Ectodermal cell (in vitro differentiated cells): ENCODE data around the gene ABCB6.
"Not testable (repeated sequence)": the region's sequence is repeated elsewhere in the genome, so short reads cannot be mapped to it uniquely, and the experiment has no call there.

Experiments
- H3K27ac ChIP-seq: 2 replicates; pipeline ENCODE4 v1.7.0; 2013; ENCODE audit warnings: mild to moderate bottlenecking, low read depth, low read length; ENCODE audit not compliant: insufficient read depth, poor library complexity, severe bottlenecking
- H3K27me3 ChIP-seq: 2 replicates; pipeline ENCODE4 v1.7.0; 2013; ENCODE audit warnings: mild to moderate bottlenecking, low read length; ENCODE audit not compliant: insufficient read depth, control insufficient read depth, poor library complexity, severe bottlenecking
- H3K36me3 ChIP-seq: one replicate; pipeline ENCODE4 v1.7.0; 2013; ENCODE audit warnings: low read length; ENCODE audit not compliant: control insufficient read depth, insufficient read depth
- H3K4me1 ChIP-seq: one replicate; pipeline ENCODE4 v1.7.0; 2013; ENCODE audit warnings: low read length; ENCODE audit not compliant: control insufficient read depth, insufficient read depth
- H3K4me3 ChIP-seq: 2 replicates; pipeline ENCODE4 v1.7.0; 2013; ENCODE audit warnings: low read depth, low read length, control low read depth; ENCODE audit not compliant: insufficient read depth
- H3K9me3 ChIP-seq: 2 replicates; pipeline ENCODE4 v1.7.0; 2013; ENCODE audit warnings: mild to moderate bottlenecking, low read length, moderate library complexity; ENCODE audit not compliant: control insufficient read depth
- WGBS, 2 experiments: methylation state at CpG; one replicate each; pipeline ENCODE4 v1.1.7; 2013; ENCODE audit warnings: missing lambda C conversion rate in 2 of 2; 5-methylcytosine and 5-hydroxymethylcytosine counted together

Gene ABCB6

GRCh38 chr2:219206328-219207133 is 12.2 kb downstream of the ABCB6 start, which contains the start of gene ZFAND2B:
ZFAND2B (plus strand) TSS chr2:219206782; CDS start chr2:219206988, 206 bp downstream.
- 1% methylated on average over 76 of the region's 76 CpGs for WGBS, 2 experiments
- peak within 1 kb of the TSS; percentile 87 for H3K27ac ChIP-seq

GRCh38 chr2:219205981-219206327 is 12.8 kb downstream of the ABCB6 start:
- no peaks in the 10 kb centered on the region for H3K4me1 ChIP-seq
- H3K4me3 ChIP-seq: peak overlapping the region; percentile 67
- peaks cover 4% of the 10 kb centered on the region for H3K36me3 ChIP-seq
- WGBS, 2 experiments: 37 to 38% methylated on average over 6 to 7 of the region's 7 CpGs
- H3K27me3 ChIP-seq: no peaks in the 10 kb centered on the region
- peak overlapping the region; percentile 87 for H3K27ac ChIP-seq
- H3K9me3 ChIP-seq: no peaks in the 10 kb centered on the region

More at GRCh38 chr2:219206328-219207133, 12.2 kb downstream of the ABCB6 start, which contains the start of gene ZFAND2B:
- Histone ChIP-seq H3K36me3 (peaks cover 4% of the 10 kb centered on the region), H3K4me3 (peak within 1 kb of the TSS; percentile 67), H3K27me3 (no peaks in the 10 kb centered on the region), H3K9me3 (no peaks in the 10 kb centered on the region), H3K4me1 (no peaks in the 10 kb centered on the region)

- Histone ChIP-seq H3K4me3 (no peak overlapping the region), H3K9me3 (no peaks in the 10 kb centered on the region), H3K27me3 (no peaks in the 10 kb centered on the region), H3K4me1 (no peaks in the 10 kb centered on the region), H3K27ac (no peak overlapping the region), H3K36me3 (peaks cover 4% of the 10 kb centered on the region)
- 80 to 93% methylated on average over 5 of the region's 5 CpGs for WGBS, 2 experiments
Observed at GRCh38 chr2:219205165-219205538, 13.6 kb downstream of the ABCB6 start.

- Histone ChIP-seq H3K36me3 (peaks cover 4% of the 10 kb centered on the region), H3K9me3 (no peaks in the 10 kb centered on the region), H3K27ac (no peak overlapping the region), H3K27me3 (no peaks in the 10 kb centered on the region), H3K4me1 (no peaks in the 10 kb centered on the region), H3K4me3 (no peak overlapping the region)
- 92 to 93% methylated on average over 7 of the region's 7 CpGs for WGBS, 2 experiments
Observed at GRCh38 chr2:219204425-219205164, 14.2 kb downstream of the ABCB6 start.

GRCh38 chr2:219201331-219201730 is 17.4 kb downstream of the ABCB6 start:
- not testable (repeated sequence) for H3K36me3 ChIP-seq, H3K4me3 ChIP-seq, H3K4me1 ChIP-seq, H3K27me3 ChIP-seq, H3K27ac ChIP-seq, H3K9me3 ChIP-seq
- WGBS, 2 experiments: 91% methylated on average over 20 to 21 of the region's 21 CpGs

- not testable (repeated sequence) for H3K27me3 ChIP-seq
- 90% methylated on average over 24 to 26 of the region's 26 CpGs for WGBS, 2 experiments
Observed at GRCh38 chr2:219200502-219201326, 18.0 kb downstream of the ABCB6 start.

GRCh38 chr2:219199470-219200211 is 19.1 kb downstream of the ABCB6 start:
- Histone ChIP-seq H3K4me1 (no peaks in the 10 kb centered on the region), H3K36me3 (no peaks in the 10 kb centered on the region), H3K9me3 (no peaks in the 10 kb centered on the region), H3K27me3 (no peaks in the 10 kb centered on the region), H3K4me3 (no peak overlapping the region), H3K27ac (no peak overlapping the region)
- WGBS, 2 experiments: 88 to 89% methylated on average over 10 to 12 of the region's 12 CpGs

More at GRCh38 chr2:219200502-219201326, 18.0 kb downstream of the ABCB6 start:
- H3K27ac ChIP-seq, H3K4me1 ChIP-seq, H3K9me3 ChIP-seq, H3K4me3 ChIP-seq, H3K36me3 ChIP-seq: not testable (repeated sequence)

GRCh38 chr2:219198974-219199373 is 19.8 kb downstream of the ABCB6 start:
- H3K36me3 ChIP-seq: no peaks in the 10 kb centered on the region
- H3K9me3 ChIP-seq: no peaks in the 10 kb centered on the region
- no peak overlapping the region for H3K4me3 ChIP-seq
- H3K4me1 ChIP-seq: no peaks in the 10 kb centered on the region
- H3K27me3 ChIP-seq: no peaks in the 10 kb centered on the region
- H3K27ac ChIP-seq: no peak overlapping the region
- WGBS, 2 experiments: 78 to 82% methylated on average over 5 of the region's 5 CpGs

- Histone ChIP-seq H3K36me3 (no peaks in the 10 kb centered on the region), H3K27me3 (no peaks in the 10 kb centered on the region), H3K4me3 (no peak overlapping the region), H3K27ac (no peak overlapping the region), H3K4me1 (no peaks in the 10 kb centered on the region), H3K9me3 (no peaks in the 10 kb centered on the region)
- 88 to 100% methylated on average over 1 of the region's 1 CpG for WGBS, 2 experiments
Observed at GRCh38 chr2:219197388-219197787, 21.4 kb downstream of the ABCB6 start.
